Activated CD4-positive, alpha-beta T cell treated with anti-CD3 and anti-CD28 coated beads, Interleukin-2, Interleukin-4, amounts not matched to agents 100 ng/mL and 50 ng/mL, durations not matched to agents 16 hours and 8 hours (primary cell): Measurements from ENCODE around the gene GPR61.

Source experiments
- DNase-seq: peaks from one replicate; pipeline ENCODE4 v3.0.0-alpha.2; 2020; ENCODE audit warnings: low spot score

The GPR61 gene

DNA sequence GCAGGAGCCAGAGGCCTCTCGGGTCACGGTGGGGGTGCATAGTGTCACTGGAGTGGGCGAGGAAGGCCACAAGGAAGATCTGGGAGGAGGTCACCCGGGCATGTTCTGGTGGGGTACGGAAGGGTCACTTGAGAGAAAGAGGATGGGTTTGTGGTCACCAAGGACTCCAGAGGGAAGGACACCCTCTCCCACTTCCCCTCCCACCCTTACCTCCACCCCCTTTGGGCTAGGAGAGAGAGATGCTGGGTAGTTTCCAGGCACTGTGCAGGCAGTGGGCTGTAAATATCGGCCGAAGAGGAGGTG lies 30.8 kb upstream of the GPR61 start:
- no peak for DNase-seq

DNA sequence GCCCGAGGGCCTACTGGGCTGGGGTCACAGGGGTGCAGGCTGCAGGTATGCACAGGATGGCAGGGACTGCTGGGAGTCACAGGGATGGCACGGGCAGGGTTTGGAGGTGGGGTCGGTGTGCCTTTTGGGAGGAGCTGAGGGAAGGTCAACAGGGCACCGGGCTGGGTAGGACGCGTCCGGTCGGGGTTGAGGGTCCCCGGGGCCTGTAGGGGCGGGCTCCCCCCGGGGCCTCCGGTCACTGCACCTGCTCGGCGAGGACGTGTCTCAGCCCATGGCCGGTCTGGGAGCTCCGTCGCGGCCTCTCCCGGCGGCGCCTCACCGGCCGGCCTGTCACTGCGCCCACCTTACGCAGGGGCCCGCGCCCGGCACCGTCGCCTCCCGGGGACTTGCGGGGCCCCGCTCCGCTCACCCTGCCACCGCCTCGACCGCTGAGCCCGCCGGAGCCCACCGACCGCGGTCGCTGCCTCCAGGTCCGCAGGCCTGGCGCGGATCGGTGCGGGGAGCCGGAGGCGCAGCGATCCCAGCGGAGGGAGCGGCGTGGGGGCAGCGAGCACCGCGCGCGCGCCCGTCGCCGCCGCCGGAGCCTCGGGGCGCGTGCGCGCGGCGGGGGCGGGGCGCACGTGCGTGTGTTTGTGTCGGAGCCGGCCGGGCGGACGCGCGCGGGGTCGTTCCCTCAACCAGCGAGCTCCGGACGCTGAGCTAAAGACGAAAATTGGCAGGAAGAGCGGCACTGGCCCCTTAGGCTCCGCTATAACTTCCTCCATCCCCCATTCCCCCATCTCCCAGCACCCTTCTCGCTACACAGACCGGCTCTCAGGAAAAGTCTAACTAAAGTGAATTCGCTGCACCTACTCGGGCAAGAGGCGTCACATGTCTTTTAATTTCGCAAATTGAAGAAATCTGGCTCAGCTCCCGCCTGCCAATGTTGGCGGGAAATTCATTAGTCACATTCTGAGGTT lies 30.2 kb upstream of the GPR61 start, which contains the start of gene AMIGO1:
TSS of gene AMIGO1 (minus strand) at position 552 of the 959 bp plus-strand sequence. CDS start 815 bp downstream, outside the sequence.
- DNase-seq = peak; percentile 19

DNA sequence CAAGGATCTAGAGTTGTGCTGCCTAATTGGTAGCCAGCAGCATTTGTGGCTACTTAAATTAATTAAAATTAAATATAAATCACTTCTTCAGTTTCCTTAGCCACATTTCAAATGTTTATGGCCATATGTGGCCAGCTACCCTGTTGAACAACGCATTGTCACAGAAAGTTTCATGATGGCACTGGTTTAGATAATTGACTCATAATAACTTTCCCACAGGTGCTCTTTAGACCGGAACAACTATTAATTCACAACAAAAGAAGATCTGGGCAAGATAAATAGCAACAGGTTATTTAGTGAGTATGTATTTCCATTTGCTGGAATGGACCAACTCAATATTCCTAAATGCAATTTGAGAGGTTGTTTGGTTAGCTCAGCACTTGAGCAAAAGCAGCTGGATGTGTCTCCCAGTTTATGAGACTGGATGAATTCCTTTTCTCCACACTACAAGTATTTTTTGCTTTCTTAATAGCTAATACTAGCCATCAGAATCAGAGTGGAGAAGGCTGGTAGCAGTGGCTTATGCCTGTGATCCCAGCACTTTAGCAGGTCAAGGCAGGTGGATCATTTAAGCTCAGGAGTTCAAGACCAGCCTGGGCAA lies 26.5 kb upstream of the GPR61 start:
- no peak for DNase-seq

DNA sequence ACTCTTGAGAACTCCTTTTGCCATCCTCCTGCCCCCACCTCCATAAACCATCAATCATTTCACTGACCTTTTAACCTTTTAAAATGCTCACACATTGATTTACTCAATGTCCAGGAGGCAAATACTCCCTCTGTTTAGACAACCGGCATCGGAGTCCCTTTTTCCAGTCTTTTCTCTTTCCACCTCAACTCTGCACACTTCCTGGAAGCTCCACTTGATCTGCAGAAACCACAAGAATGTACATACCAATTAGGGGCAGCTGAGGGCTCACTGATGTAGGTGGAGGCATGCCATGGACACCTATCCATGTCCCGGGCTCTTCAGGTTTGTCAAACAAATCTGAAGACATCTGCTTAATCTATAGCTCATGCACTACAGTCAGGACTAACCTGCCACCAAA lies 24.8 kb upstream of the GPR61 start:
- no peak for DNase-seq

- DNase-seq = no peak
Observed at GRCh38 chr1:109516872-109517271, 22.8 kb upstream of the GPR61 start.

DNA sequence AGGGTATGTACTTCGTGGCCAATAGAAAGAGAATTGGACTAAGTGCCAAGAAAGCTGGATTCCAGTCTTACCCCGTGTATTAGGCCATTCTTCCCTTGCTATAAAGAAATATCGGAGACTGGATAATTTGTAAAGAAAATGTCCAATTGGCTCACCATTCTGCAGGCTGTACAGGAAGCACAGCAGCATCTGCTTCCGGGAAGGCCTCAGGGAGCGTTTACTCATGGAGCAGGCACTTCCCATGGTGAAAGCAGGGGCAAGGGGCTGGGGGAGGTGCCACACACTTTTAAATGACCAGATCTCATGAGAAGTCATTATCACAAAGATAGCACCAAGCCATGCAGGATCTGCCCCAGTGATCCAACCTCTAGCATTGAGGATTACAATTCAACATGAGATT lies 22.3 kb upstream of the GPR61 start:
- DNase-seq = no peak

- no peak for DNase-seq
Observed at GRCh38 chr1:109521002-109521951, 18.4 kb upstream of the GPR61 start.

GRCh38 chr1:109522026-109522425 lies 17.6 kb upstream of the GPR61 start:
- no peak for DNase-seq

DNA sequence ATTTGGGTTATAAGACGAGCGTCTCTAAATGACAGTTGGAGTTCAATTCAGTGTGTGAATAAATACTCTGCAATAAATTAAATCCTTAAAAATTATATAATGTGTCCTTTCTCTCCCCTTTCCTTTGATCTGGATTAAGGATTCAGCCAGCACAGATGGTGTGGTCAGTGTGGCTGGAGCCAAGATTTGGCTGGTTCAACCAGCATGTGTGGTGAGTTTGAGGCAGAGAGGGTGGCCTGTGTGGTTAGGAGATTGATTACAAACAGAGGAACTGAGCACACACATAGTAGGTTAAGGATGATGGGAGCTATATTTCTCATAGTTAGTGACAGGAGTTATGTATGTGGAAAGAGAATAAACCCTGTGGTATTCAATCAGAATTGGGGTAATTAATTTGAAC lies 16.0 kb upstream of the GPR61 start:
- no peak for DNase-seq

GRCh38 chr1:109527098-109527811 lies 12.4 kb upstream of the GPR61 start:
- no peak for DNase-seq

GRCh38 chr1:109527846-109528695 lies 11.6 kb upstream of the GPR61 start:
- DNase-seq = no peak

DNA sequence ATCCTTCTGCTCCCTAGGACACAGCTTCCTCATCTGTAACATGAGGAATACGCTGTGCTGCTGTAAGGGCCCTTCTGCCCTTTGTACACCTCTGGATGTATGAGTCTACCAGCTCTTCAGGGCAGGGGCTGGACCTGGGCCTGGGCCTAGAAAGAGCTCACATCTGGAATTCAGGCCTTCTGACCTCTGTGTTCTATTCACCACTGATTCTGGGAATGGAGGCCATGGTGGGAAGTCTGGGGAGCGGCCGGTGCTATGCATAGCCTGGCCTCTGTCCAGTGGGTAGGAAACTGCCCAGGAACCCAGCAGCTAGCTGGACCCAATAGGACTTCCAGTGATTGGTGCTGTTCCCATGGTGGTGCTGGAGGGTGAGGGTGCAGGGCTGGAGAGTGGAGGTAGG lies 11.0 kb upstream of the GPR61 start:
- no peak for DNase-seq

DNA sequence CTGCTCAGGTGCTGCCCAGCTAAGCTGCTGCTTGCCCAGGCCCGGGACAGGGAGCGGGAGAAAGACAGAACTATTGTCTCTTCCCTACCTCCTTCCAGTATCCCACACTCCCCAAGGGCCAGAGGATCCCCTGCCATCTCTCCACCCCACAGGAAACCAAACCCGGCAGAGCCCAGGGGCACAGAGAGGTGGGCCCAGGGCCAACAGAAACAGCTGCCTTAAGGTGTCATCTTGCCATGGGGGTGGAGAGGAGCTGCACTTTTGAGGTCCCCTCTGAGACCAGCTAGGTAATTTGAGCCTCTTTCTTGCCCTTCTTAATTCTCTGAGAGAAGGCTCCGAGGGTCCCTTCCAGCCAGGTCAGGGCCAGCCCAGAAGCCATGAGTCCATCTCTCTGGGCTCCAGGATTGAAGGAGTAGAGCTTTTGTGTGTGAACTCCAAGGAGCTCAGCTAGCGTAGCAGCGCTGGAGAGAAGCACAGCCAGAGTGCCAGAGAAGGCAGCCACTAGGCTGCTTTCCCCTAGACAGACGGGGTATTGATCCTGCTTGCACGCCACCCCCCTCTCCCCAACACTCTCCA lies 9.7 kb upstream of the GPR61 start:
- DNase-seq = no peak

DNA sequence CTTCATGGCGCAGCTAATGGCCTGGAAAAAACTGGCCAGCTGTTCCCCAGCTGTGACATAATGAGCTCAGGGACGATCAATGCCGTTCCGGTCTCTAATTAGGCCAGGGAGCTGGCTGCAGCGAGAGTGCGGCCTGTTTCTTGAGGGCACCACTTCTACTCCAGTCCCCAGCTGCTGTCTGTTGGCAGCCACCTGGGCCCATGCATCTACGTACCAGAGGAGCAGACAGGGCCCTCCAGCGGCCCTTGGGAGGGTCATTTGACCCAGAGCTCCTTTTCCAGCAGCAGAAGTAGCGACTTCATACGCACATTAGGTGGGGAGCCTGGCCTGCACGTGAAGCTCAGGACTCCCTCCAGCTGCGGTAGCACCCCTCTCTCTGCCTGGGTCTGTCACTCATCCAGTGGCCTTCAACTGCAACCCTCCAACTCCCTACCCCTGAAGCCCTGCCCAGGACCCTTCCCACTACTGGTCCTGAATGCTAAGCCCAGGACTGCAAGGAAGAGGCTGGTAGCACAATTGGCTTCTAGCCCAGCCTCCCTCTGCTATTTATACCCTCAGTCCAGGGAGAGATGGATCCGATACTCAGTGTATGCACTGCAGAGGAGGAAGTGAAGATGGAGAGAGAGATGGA lies 9.1 kb upstream of the GPR61 start:
- DNase-seq = no peak

GRCh38 chr1:109531380-109531779 lies 8.3 kb upstream of the GPR61 start:
- no peak for DNase-seq

DNA sequence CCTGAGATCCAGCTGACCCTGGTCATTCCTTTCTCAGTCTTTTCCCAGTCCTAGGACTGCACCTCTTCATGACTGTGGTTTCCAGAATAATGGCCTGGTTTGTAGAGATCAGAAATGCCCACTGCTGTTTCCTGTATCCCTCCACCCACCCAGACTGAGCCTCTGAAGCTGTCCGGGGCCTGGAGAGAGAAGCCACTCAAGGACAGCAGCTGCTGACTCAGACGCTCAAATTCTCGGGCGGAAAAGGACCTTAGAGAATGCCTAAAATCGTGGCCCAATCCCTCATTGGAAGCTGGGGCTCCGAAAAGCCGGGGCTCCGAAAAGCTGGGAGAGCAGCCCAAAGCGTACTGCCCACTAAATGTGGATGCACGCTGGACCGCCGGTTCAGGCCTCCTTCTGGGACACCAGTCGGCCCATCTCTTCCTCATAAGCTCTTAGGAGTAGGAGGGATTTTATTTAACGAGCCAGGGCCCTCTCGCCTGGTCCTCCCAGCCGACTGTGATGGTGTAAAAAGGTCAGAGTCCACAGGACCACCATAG lies 7.8 kb upstream of the GPR61 start:
- DNase-seq = no peak

GRCh38 chr1:109532365-109533136 lies 7.1 kb upstream of the GPR61 start:
- DNase-seq = peak; percentile 90

DNA sequence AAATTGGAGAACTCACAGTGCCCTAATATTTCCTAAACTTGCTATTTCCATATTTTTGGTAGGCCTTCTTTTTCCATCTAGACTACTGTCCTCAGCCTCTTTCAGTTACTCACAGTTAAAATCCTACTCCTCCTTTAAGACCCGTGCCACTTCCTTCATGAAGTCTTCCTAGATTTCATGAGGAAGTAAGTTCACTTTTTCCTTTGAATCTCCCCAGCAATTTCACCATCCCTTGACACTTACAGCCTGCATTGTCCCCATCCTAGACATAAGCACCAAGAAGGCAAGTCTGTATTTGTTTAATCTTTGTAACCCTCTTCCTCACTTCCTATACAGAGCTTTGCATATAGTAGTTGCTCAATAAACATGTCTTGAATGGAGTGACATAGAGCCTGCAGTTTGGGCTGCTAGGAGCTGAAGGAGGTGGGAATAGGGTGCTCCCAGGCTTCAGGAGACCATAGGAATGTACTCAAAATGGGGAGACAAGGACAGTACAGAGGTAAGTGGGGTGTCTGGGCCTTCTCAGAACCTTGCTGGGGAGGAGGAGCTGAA lies 5.3 kb upstream of the GPR61 start:
- no peak for DNase-seq

DNA sequence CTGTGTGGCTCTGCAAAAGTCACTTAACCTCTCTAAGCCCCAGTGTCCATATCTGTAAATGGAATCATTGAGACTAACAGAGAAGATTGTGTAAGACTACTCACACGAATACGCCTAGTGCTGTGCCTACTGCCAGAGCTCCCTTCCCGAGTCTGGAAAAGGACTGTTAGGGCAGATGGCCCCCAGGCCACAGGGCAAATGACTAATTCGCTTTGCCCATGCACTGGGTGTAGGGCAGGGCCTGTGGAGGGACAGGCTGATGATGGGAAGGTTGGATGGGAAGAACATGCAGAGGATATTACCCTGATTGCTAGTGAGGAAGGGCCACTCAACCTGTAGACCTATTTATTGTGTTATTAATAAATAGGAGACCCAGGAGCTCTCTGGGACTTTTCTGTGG lies 4.2 kb upstream of the GPR61 start:
- DNase-seq = no peak
